NB4 (cell line): ENCODE results near the gene TMTC2.

Experiments
- DNase-seq: peaks from one replicate; pipeline ENCODE4 v3.0.0; 2010; ENCODE audit warnings: low read depth
- H3K4me3 ChIP-seq: one replicate; pipeline ENCODE4 v1.5.1; 2011; ENCODE audit warnings: mild to moderate bottlenecking, low read depth, low read length, moderate library complexity
- MYC ChIP-seq: IDR thresholded peaks from 2 replicates; pipeline ENCODE4 v1.6.1; 2011; ENCODE audit warnings: low read depth, low read length
- POLR2A ChIP-seq: IDR thresholded peaks from 2 replicates; pipeline ENCODE4 v1.6.1; 2011; ENCODE audit warnings: mild to moderate bottlenecking; ENCODE audit not compliant: insufficient read length; ENCODE audit errors: extremely low read depth
- TF ChIP-seq, protein P1 (sequence below): IDR thresholded peaks from one replicate; pipeline ENCODE4 v1.5.1; 2012; ENCODE audit warnings: low read depth, low read length
- TF ChIP-seq, protein P2 (sequence below): IDR thresholded peaks from 2 replicates; pipeline ENCODE4 v1.6.1; 2011; ENCODE audit warnings: low read depth, low read length

Gene TMTC2

DNA sequence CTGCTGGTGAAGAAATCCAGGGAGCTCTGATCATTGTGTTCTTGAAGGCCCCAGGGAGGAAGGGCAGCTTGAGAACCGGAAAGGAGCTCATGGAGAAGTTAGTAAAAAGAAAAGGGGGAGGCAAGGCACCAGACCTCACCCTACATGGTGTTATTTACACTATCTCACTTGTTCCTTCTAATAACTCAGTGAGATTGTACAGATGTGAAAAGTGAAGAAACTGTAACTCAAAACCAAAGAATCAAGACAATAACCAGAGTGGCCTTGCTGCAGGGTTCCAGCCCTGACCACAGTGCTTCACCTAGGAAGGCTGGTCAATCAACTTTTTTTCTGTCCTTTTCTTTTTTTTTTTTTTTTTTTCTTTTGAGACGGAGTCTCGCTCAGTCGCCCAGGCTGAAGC is 353.6 kb downstream of the TMTC2 start:
- DNase-seq = peak; percentile 24
- TF ChIP-seq, protein P1, sequence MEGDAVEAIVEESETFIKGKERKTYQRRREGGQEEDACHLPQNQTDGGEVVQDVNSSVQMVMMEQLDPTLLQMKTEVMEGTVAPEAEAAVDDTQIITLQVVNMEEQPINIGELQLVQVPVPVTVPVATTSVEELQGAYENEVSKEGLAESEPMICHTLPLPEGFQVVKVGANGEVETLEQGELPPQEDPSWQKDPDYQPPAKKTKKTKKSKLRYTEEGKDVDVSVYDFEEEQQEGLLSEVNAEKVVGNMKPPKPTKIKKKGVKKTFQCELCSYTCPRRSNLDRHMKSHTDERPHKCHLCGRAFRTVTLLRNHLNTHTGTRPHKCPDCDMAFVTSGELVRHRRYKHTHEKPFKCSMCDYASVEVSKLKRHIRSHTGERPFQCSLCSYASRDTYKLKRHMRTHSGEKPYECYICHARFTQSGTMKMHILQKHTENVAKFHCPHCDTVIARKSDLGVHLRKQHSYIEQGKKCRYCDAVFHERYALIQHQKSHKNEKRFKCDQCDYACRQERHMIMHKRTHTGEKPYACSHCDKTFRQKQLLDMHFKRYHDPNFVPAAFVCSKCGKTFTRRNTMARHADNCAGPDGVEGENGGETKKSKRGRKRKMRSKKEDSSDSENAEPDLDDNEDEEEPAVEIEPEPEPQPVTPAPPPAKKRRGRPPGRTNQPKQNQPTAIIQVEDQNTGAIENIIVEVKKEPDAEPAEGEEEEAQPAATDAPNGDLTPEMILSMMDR = no peak
- TF ChIP-seq POLR2A (no peak), MYC (no peak)
- TF ChIP-seq, protein P2, sequence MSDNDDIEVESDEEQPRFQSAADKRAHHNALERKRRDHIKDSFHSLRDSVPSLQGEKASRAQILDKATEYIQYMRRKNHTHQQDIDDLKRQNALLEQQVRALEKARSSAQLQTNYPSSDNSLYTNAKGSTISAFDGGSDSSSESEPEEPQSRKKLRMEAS = no peak
- H3K4me3 ChIP-seq = no peak overlapping the region

DNA sequence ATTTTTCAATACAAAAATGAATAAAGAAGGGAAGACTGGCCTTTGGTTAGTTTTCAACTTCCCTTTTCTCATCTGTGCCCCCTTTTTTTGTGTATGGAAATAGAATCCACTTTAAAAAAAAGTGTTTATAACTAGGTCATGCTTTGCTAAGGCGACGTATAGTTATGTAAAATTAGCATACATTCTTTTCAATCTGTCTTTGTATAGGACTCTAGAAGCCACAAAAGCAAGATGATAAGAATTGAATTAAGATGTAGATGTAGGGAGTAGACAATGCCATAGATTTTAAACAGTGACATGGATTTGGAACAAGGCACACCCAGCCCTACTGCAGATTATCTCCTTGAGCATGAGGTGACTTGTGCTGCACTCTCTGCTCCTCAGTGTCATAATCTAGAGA is 354.3 kb downstream of the TMTC2 start:
- no peak for TF ChIP-seq MYC
- TF ChIP-seq, protein P2 = no peak
- TF ChIP-seq POLR2A = no peak
- TF ChIP-seq, protein P1 = no peak
- DNase-seq = no peak

DNA sequence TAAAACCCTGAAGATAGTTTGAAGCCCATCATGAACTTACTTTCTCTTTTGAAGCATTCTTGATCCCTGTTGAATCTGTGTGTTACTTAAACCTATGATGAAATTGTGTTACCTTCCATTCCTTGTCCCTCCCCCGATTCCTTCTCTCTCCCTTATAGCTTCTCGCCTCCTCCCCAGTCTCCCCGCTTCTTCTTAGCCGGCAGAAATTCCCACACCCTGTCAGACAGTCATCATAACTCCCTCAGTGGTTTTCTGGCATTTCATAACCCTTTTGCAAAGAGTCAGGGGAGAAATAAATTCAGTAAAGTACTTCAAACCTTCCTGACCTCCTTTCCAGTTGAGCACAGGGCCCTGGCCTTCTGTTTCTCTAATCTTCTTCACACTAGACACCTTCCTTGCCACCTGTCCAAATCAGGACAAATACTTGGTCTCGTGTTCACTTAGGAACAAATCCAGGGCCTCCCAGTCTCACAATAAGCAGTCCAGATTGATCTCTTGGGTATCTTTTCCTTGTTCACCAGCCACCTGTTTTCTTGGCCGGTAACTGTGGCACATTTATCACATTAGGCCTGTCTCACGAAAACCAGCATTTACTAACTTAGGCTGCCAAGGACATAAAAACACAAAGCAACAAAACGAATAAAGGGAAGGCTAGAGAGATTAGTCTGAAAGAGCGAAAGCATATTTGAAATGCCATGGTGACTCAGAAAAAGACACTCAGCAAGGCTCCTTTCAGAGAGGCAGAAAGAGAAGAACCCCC is 355.9 kb downstream of the TMTC2 start:
- no peak overlapping the region for H3K4me3 ChIP-seq
- TF ChIP-seq, protein P1 = no peak
- TF ChIP-seq MYC (no peak), POLR2A (no peak)
- TF ChIP-seq, protein P2 = no peak
- no peak for DNase-seq

More for the DNA sequence above, 354.3 kb downstream of the TMTC2 start:
- H3K4me3 ChIP-seq = no peak overlapping the region

DNA sequence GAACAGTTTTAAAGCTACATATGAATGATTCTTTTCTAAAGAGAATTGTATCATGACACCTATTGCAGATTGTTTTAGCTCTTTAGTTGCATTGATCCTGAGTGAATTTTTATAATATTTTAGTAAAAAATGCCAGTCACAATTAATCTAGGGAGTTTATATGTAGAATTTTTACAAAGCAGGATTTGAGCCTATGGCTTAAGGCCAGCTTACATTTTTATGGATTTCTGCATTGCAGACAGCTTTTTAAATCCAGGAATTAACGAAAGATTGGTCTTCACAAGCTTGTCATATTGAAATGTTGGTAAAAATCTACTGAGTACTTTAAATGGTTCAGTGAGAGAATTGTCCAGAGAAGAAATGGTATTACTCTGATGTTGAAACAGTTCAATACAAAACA is 358.0 kb downstream of the TMTC2 start:
- DNase-seq = no peak
- no peak overlapping the region for H3K4me3 ChIP-seq
- TF ChIP-seq POLR2A (no peak), MYC (no peak)
- TF ChIP-seq, protein P2 = no peak
- TF ChIP-seq, protein P1 = no peak

DNA sequence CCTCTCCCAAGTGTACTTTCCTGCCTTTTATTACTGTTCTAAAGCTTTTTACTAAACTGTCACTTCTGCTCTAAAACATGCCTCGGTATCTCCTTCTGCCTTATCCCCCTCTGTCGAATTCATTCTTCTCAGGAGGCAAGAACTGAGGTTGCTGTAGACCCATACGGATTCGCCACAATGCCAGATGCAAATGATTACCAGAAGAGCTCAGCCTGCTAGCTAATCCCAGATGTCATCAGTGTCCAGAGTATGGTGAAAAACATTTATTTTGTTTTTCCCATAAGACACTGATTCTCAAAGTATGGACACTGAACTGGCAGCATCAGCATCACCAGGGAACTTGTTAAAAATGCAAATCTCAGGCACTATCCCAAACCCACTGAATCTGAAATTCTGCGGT is 359.3 kb downstream of the TMTC2 start:
- TF ChIP-seq, protein P1 = no peak
- TF ChIP-seq, protein P2 = no peak
- TF ChIP-seq POLR2A (no peak), MYC (no peak)
- H3K4me3 ChIP-seq = no peak overlapping the region
- no peak for DNase-seq
